H1 (cell line): ENCODE results near the gene OR10H1. TPM values are rescaled to one million over a fixed set of nuclear protein-coding genes. Genes with fewer than 3 reads are reported as not detected.

Source experiments
- CTCF ChIA-PET: fragments of 300-600 bp; sonication (Branson Sonifier 250); formaldehyde crosslinking; loops from one replicate; lab custom pipeline; 2021; ENCODE audit not compliant: partially characterized antibody; lab: Charles Lee
- POLR2A ChIA-PET: fragments of 300-600 bp; sonication (Branson Sonifier 250); formaldehyde crosslinking; loops from one replicate; lab custom pipeline; 2021; ENCODE audit warnings: inconsistent platforms; ENCODE audit not compliant: partially characterized antibody; lab: Charles Lee
- DNase-seq, 2 experiments: peaks; one replicate each; pipeline versions ENCODE4 v3.0.0 to v3.0.0-alpha.2; 2010 to 2022; ENCODE audit warnings: low spot score in 2 of 2, low read depth in 1 of 2, mixed read lengths in 1 of 2
- FAIRE-seq: peaks from 2 replicates; lab custom pipeline; 2011; peaks lifted over from hg19 to GRCh38; lab: Jason Lieb, UNC
- H2AFZ ChIP-seq: 2 replicates; pipeline ENCODE4 v1.8.1; 2012; ENCODE audit warnings: low read length, inconsistent platforms
- H2AK5ac ChIP-seq: 2 replicates; pipeline ENCODE4 v1.6.1; 2013; ENCODE audit warnings: low read depth, low read length
- H2BK120ac ChIP-seq: replicated peaks from 2 replicates; pipeline ENCODE3; 2013; ENCODE audit warnings: low read depth, low read length, inconsistent platforms
- H2BK12ac ChIP-seq: 2 replicates; pipeline ENCODE4 v1.6.1; 2013; ENCODE audit warnings: low read depth, low read length
- H2BK15ac ChIP-seq: 2 replicates; pipeline ENCODE4 v1.6.1; 2013; ENCODE audit warnings: low read length
- H2BK20ac ChIP-seq: 2 replicates; pipeline ENCODE4 v1.6.1; 2013; ENCODE audit warnings: low read length
- H2BK5ac ChIP-seq: 2 replicates; pipeline ENCODE4 v1.6.1; 2013; ENCODE audit warnings: low read depth, low read length
- H3K14ac ChIP-seq: 2 replicates; pipeline ENCODE4 v1.6.1; 2013; ENCODE audit warnings: inconsistent platforms; ENCODE audit not compliant: insufficient read length
- H3K18ac ChIP-seq: 2 replicates; pipeline ENCODE4 v1.6.1; 2013; ENCODE audit warnings: low read length; ENCODE audit errors: extremely low read depth
- H3K23ac ChIP-seq: 2 replicates; pipeline ENCODE4 v1.6.1; 2013; ENCODE audit warnings: inconsistent platforms; ENCODE audit not compliant: insufficient read length
- H3K23me2 ChIP-seq: 2 replicates; pipeline ENCODE4 v1.6.1; 2013; ENCODE audit warnings: low read depth, low read length
- H3K27ac ChIP-seq: 2 replicates; pipeline ENCODE4 v1.6.1; 2011; ENCODE audit warnings: low read depth, low read length, inconsistent platforms
- H3K27me3 ChIP-seq, 4 experiments: replicated peaks in 1 of 4; 1 replicate in 1 of 4; 2 replicates in 3 of 4; pipeline versions ENCODE4 v1.6.1 to v1.8.1; 2011 to 2013; ENCODE audit warnings: low read length in 3 of 4, mild to moderate bottlenecking in 3 of 4, inconsistent platforms in 2 of 4, mixed read lengths in 2 of 4, moderate library complexity in 1 of 4; ENCODE audit not compliant: control insufficient read depth in 3 of 4, insufficient read depth in 3 of 4; ENCODE audit errors: extremely low read depth in 1 of 4
- H3K36me3 ChIP-seq, 4 experiments: 2 replicates each; pipeline versions ENCODE4 v1.6.1 to v1.8.1; 2011 to 2013; ENCODE audit warnings: mild to moderate bottlenecking in 4 of 4, low read length in 3 of 4, moderate library complexity in 2 of 4, control low read depth in 1 of 4, inconsistent platforms in 1 of 4; ENCODE audit not compliant: insufficient read depth in 4 of 4, control insufficient read depth in 2 of 4
- H3K4ac ChIP-seq: replicated peaks from 2 replicates; pipeline ENCODE3; 2013; ENCODE audit warnings: low read length, low read depth, mixed read lengths, inconsistent platforms; ENCODE audit not compliant: insufficient read length
- H3K4me1 ChIP-seq, 4 experiments: replicated peaks in 1 of 4; 1 replicate in 1 of 4; 2 replicates in 3 of 4; pipeline versions ENCODE4 v1.6.1 to v1.8.1; 2011 to 2013; ENCODE audit warnings: low read length in 3 of 4, inconsistent platforms in 2 of 4, mixed read lengths in 1 of 4; ENCODE audit not compliant: insufficient read depth in 4 of 4, control insufficient read depth in 3 of 4
- H3K4me2 ChIP-seq, 2 experiments: 2 replicates each; pipeline versions ENCODE4 v1.6.1 to v1.8.1; 2011 to 2013; ENCODE audit warnings: low read depth in 2 of 2, low read length in 2 of 2, control low read depth in 1 of 2, inconsistent platforms in 1 of 2, mild to moderate bottlenecking in 1 of 2; ENCODE audit not compliant: insufficient read depth in 1 of 2
- H3K4me3 ChIP-seq, 4 experiments: fragments of 200-600, 300-600 bp in 1 of 4; sonication (generic), shearing (Covaris generic), sonication (Bioruptor Twin) in 1 of 4; 2 replicates each; pipeline versions ENCODE4 v1.5.1 to v1.8.1; 2011 to 2016; ENCODE audit warnings: low read length in 4 of 4, low read depth in 3 of 4, control low read depth in 2 of 4, inconsistent platforms in 2 of 4, mild to moderate bottlenecking in 2 of 4, mixed read lengths in 1 of 4, moderate library complexity in 1 of 4; ENCODE audit not compliant: insufficient read depth in 2 of 4; ENCODE audit errors: extremely low read depth in 1 of 4
- H3K56ac ChIP-seq: replicated peaks from 2 replicates; pipeline ENCODE3; 2013; ENCODE audit warnings: low read depth, mild to moderate bottlenecking, mixed read lengths, low read length, inconsistent platforms; ENCODE audit not compliant: insufficient read length
- H3K79me1 ChIP-seq: 2 replicates; pipeline ENCODE4 v1.6.1; 2013; ENCODE audit warnings: low read depth, low read length, control low read depth
- H3K79me2 ChIP-seq, 2 experiments: 2 replicates each; pipeline versions ENCODE4 v1.6.1 to v1.8.1; 2012 to 2013; ENCODE audit warnings: low read length in 2 of 2, mild to moderate bottlenecking in 2 of 2, inconsistent platforms in 1 of 2; ENCODE audit not compliant: insufficient read depth in 2 of 2, control insufficient read depth in 1 of 2
- H3K9ac ChIP-seq, 4 experiments: replicated peaks in 1 of 4; 1 replicate in 1 of 4; 2 replicates in 3 of 4; pipeline versions ENCODE4 v1.6.1 to v1.8.1; 2011 to 2013; ENCODE audit warnings: low read depth in 3 of 4, low read length in 3 of 4, control low read depth in 2 of 4, mild to moderate bottlenecking in 2 of 4, moderate library complexity in 2 of 4, inconsistent platforms in 1 of 4; ENCODE audit errors: extremely low read depth in 1 of 4
- H3K9me3 ChIP-seq, 2 experiments: 2 replicates each; pipeline versions ENCODE4 v1.6.1 to v1.8.1; 2012 to 2013; ENCODE audit warnings: mild to moderate bottlenecking in 2 of 2, moderate library complexity in 2 of 2, control low read depth in 1 of 2, inconsistent platforms in 1 of 2, low read depth in 1 of 2, low read length in 1 of 2, mixed read lengths in 1 of 2; ENCODE audit not compliant: insufficient read depth in 2 of 2
- H4K20me1 ChIP-seq, 2 experiments: replicated peaks in 1 of 2; 2 replicates each; pipeline versions ENCODE3 to v1.8.1; 2011 to 2013; ENCODE audit warnings: inconsistent platforms in 2 of 2, low read length in 2 of 2, mild to moderate bottlenecking in 1 of 2; ENCODE audit not compliant: insufficient read depth in 2 of 2, control insufficient read depth in 1 of 2
- H4K5ac ChIP-seq: 2 replicates; pipeline ENCODE4 v1.6.1; 2013; ENCODE audit warnings: low read length, low read depth, mixed read lengths, inconsistent platforms; ENCODE audit not compliant: insufficient read length
- H4K8ac ChIP-seq: 2 replicates; pipeline ENCODE4 v1.8.0; 2013; ENCODE audit warnings: mild to moderate bottlenecking, moderate library complexity, low read length, inconsistent platforms; ENCODE audit not compliant: insufficient read depth; ENCODE audit errors: extremely low read depth
- H4K91ac ChIP-seq: replicated peaks from 2 replicates; pipeline ENCODE3; 2013; ENCODE audit warnings: low read length, mixed read lengths, inconsistent platforms; ENCODE audit not compliant: insufficient read length
- BCL11A ChIP-seq, 2 experiments: IDR thresholded peaks; one replicate each; pipeline ENCODE4 v1.6.1; 2011; ENCODE audit warnings: low read depth in 2 of 2, low read length in 2 of 2, mild to moderate bottlenecking in 2 of 2
- CREB1 ChIP-seq: IDR thresholded peaks from 2 replicates; pipeline ENCODE4 v1.6.1; 2012; ENCODE audit warnings: inconsistent platforms
- KDM4A ChIP-seq: IDR thresholded peaks from one replicate; pipeline ENCODE4 v1.7.1; 2012; ENCODE audit warnings: low read depth, mild to moderate bottlenecking, moderate library complexity, low read length, inconsistent platforms; ENCODE audit not compliant: severe bottlenecking
- RBBP5 ChIP-seq: IDR thresholded peaks from 2 replicates; pipeline ENCODE4 v1.7.1; 2012; ENCODE audit warnings: low read depth, mild to moderate bottlenecking, inconsistent platforms, low read length, moderate library complexity, borderline replicate concordance
- SIRT6 ChIP-seq: IDR thresholded peaks from one replicate; pipeline ENCODE4 v1.7.1; 2012; ENCODE audit warnings: low read length, inconsistent platforms
- SP1 ChIP-seq: IDR thresholded peaks from 2 replicates; pipeline ENCODE4 v1.6.1; 2011; ENCODE audit warnings: low read depth, low read length
- SUZ12 ChIP-seq: fragments of 200-600 bp; sonication (generic); IDR thresholded peaks from 2 replicates; pipeline ENCODE4 v1.6.1; 2012; ENCODE audit warnings: mild to moderate bottlenecking, inconsistent platforms, low read length, moderate library complexity, mixed read lengths
- WGBS, 2 experiments: shearing (Covaris generic) in 1 of 2; methylation state at CpG; one replicate each; pipeline versions ENCODE4 v1.1.6 to v1.1.7; 2013 to 2015; ENCODE audit warnings: low lambda C conversion rate in 2 of 2, mixed read lengths in 2 of 2, inconsistent platforms in 1 of 2, low coverage in 1 of 2, missing lambda C conversion rate in 1 of 2; ENCODE audit not compliant: insufficient replicate concordance in 2 of 2, insufficient coverage in 1 of 2, insufficient read length in 1 of 2; ENCODE audit errors: extremely low coverage in 1 of 2, missing lambda C conversion rate in 1 of 2; 5-methylcytosine and 5-hydroxymethylcytosine counted together
- polyA plus RNA-seq, 7 experiments: library from polyadenylated mRNA; depleted of rRNA in 3 of 7; stranded (reverse) in 5 of 7; unstranded in 2 of 7; fragments of >200 nt in 5 of 7; fragments of 200-250 nt in 2 of 7; gene quantifications; 1 replicate in 5 of 7; 2 replicates in 1 of 7; 4 replicates in 1 of 7; pipeline versions ENCODE4 v1.2.1 to v1.2.3, GENCODE V29; 2011 to 2013; ENCODE audit warnings: missing spikeins in 2 of 7, mixed read lengths in 2 of 7
- total RNA-seq: library from RNA; stranded (reverse); fragmentation: NEBNext Ultra II Directional; extraction: Animal tissue kit (Norgen Biotek cat#: 25700); gene quantifications from 2 replicates; pipeline ENCODE4 v1.2.1, GENCODE V29; 2021
- TF ChIP-seq, protein P1 (sequence below): IDR thresholded peaks from 2 replicates; pipeline ENCODE4 v1.6.1; 2012; ENCODE audit warnings: inconsistent platforms

The OR10H1 gene
- total and polyA plus RNA-seq, 2 of the 8 experiments (the other 6 are each of a cell fraction or from before 2014, with no cell fraction given) = not detected

DNA sequence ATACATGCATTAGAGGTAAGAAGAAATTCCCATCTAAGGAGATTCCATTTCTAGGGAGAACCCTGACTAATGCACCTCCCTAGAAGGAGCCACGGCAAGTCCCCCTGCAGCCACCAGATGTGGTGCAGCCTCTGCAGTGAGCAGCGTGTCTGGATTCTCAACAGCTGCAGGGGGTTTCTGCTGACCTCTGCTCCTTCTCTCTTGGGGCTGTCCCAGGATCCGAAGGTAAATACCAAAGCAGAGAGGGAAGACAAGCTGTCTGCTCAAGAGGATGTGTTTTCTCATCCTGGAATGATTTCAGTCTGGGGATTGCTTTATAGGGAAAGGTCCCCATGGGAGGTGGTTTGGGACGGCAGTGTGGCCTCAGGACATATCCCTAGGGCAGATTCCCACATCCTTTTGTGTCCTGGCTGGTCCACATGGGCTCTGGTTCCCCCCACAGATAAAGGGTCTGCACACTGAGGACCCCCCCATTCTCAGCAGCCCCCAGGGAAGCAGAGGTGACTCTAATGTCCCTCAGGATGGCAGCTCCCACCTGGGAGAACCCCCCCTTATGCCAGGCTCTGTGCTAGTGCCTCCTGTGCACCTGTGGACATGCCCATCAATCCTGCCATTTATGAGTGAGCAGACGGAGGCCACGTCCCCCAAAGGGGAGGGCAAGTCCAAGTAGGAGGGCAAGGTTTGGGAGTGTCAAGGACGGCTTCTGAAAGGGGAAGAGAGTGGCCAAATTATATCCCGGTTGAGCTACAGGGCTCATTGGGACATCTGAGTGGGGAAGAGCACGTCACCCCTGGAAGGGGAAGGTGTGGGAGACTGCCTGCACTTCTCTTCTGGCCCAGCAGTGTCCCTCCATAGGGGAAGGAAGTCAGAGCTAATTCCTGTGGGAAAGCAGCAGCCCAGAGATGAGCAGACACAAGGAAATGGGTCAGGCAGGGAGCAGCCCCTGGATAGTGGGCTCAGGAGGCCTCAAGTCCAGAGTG lies 38.2 kb downstream of the OR10H1 start:
- FAIRE-seq = no peak
- H2BK5ac ChIP-seq = no peak overlapping the region

More for the DNA sequence above, 38.2 kb downstream of the OR10H1 start:
- H2BK15ac ChIP-seq = no peak overlapping the region
- H3K18ac ChIP-seq = no peak overlapping the region
- no peak overlapping the region for H2BK20ac ChIP-seq
- H4K91ac ChIP-seq = no peak overlapping the region
- H3K23me2 ChIP-seq = no peaks in the 10 kb centered on the region; the same call in 1 of the 2 replicates
- ChIA-PET POLR2A (no interaction called here), CTCF (no interaction called here)
- H2AK5ac ChIP-seq = no peak overlapping the region
- TF ChIP-seq, protein P1, sequence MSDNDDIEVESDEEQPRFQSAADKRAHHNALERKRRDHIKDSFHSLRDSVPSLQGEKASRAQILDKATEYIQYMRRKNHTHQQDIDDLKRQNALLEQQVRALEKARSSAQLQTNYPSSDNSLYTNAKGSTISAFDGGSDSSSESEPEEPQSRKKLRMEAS = no peak
- TF ChIP-seq SUZ12 = no peak
- TF ChIP-seq KDM4A = no peak
- no peak for TF ChIP-seq RBBP5
- TF ChIP-seq CREB1 = no peak
- TF ChIP-seq BCL11A (IDR thresholded peaks at IDR 0.05; ENCODE audit: low read depth in 2 of 2, low read length in 2 of 2) = no peak
- TF ChIP-seq SIRT6 = no peak
- no peak for TF ChIP-seq SP1
- no peak overlapping the region for H3K4me2 ChIP-seq
- no peaks in the 10 kb centered on the region for H4K20me1 ChIP-seq
- no peak overlapping the region for H4K5ac ChIP-seq
- H3K27ac ChIP-seq = no peak overlapping the region
- 69% methylated on average over 9 of the region's 9 CpGs; no CpG with 5 or more reads in 1 of the 2 experiments for WGBS, 2 experiments
- H3K4me3 ChIP-seq = no peak overlapping the region
- no peak overlapping the region for H2BK12ac ChIP-seq
- H2BK120ac ChIP-seq = no peak overlapping the region
- no peaks in the 10 kb centered on the region for H3K36me3 ChIP-seq
- H3K56ac ChIP-seq = no peak overlapping the region
- no peaks in the 10 kb centered on the region for H3K79me1 ChIP-seq
- H3K9ac ChIP-seq = no peak overlapping the region
- no peaks in the 10 kb centered on the region for H3K4me1 ChIP-seq
- no peak for DNase-seq
- H2AFZ ChIP-seq = no peak overlapping the region
- H4K8ac ChIP-seq = no peak overlapping the region
- H3K23ac ChIP-seq = no peak overlapping the region
- H3K9me3 ChIP-seq = peaks cover 77 to 88% of the 10 kb centered on the region in 2 experiments
- no peak overlapping the region for H3K14ac ChIP-seq
- H3K27me3 ChIP-seq = no peaks in the 10 kb centered on the region
- H3K79me2 ChIP-seq = no peaks in the 10 kb centered on the region
- no peak overlapping the region for H3K4ac ChIP-seq
